Germinal center (tissue), 1 donor: ENCODE data around the gene SLMAP.

Source experiments
- DNase-seq: peaks from one replicate; pipeline ENCODE4 v3.0.0; 2012; ENCODE audit warnings: mixed read lengths, low spot score

Gene SLMAP

GRCh38 chr3:57755741-57756527 lies at the start of gene SLMAP:
SLMAP (plus strand) TSS chr3:57756309; CDS start chr3:57757652, 1,343 bp downstream.
- DNase-seq = peak; percentile 93

GRCh38 chr3:57706462-57706861 lies 49.6 kb upstream of the SLMAP start:
- DNase-seq = no peak

- DNase-seq = no peak
Measured at GRCh38 chr3:57709031-57709430, 47.1 kb upstream of the SLMAP start.

- no peak for DNase-seq
Measured at GRCh38 chr3:57709559-57709958, 46.5 kb upstream of the SLMAP start.

- DNase-seq = no peak
Measured at GRCh38 chr3:57715686-57716085, 40.4 kb upstream of the SLMAP start.

- DNase-seq = no peak
Measured at GRCh38 chr3:57717205-57717868, 38.8 kb upstream of the SLMAP start.

GRCh38 chr3:57718118-57718517 lies 38.0 kb upstream of the SLMAP start:
- no peak for DNase-seq

- DNase-seq = no peak
Measured at GRCh38 chr3:57726397-57726796, 29.7 kb upstream of the SLMAP start.

- no peak for DNase-seq
Measured at GRCh38 chr3:57727106-57727505, 29.0 kb upstream of the SLMAP start.

- no peak for DNase-seq
Measured at GRCh38 chr3:57729334-57730045, 26.6 kb upstream of the SLMAP start.

- DNase-seq = no peak
Measured at GRCh38 chr3:57730682-57731081, 25.4 kb upstream of the SLMAP start.

- DNase-seq = no peak
Measured at GRCh38 chr3:57731311-57731710, 24.8 kb upstream of the SLMAP start.

- no peak for DNase-seq
Measured at GRCh38 chr3:57733790-57734189, 22.3 kb upstream of the SLMAP start.

- no peak for DNase-seq
Measured at GRCh38 chr3:57735405-57735804, 20.7 kb upstream of the SLMAP start.

- DNase-seq = no peak
Measured at GRCh38 chr3:57737840-57738239, 18.3 kb upstream of the SLMAP start.

GRCh38 chr3:57738391-57738790 lies 17.7 kb upstream of the SLMAP start:
- no peak for DNase-seq

GRCh38 chr3:57740027-57740426 lies 16.1 kb upstream of the SLMAP start:
- DNase-seq = no peak

GRCh38 chr3:57743496-57743895 lies 12.6 kb upstream of the SLMAP start:
- no peak for DNase-seq

- DNase-seq = no peak
Measured at GRCh38 chr3:57745101-57745500, 11.0 kb upstream of the SLMAP start.

- no peak for DNase-seq
Measured at GRCh38 chr3:57746156-57747010, 9.7 kb upstream of the SLMAP start.

GRCh38 chr3:57749542-57749941 lies 6.6 kb upstream of the SLMAP start:
- no peak for DNase-seq

- DNase-seq = no peak
Measured at GRCh38 chr3:57752307-57752706, 3.8 kb upstream of the SLMAP start.
